Activated gamma-delta T cell (primary cell): ENCODE data around the gene FNTB.

ENCODE experiments used
- DNase-seq: peaks from one replicate; lab custom pipeline; 2025; lab: John Stamatoyannopoulos, UW
- total RNA-seq, 2 donors: gene quantifications; one replicate each; lab custom pipeline; 2026; lab: John Stamatoyannopoulos, UW

The FNTB gene
- 3.3 to 4.1 reads per million in 2 donors for total RNA-seq

GRCh38 chr14:64986648-64987437, at the start of gene FNTB:
TSS of gene FNTB (plus strand) at chr14:64986895. CDS start at chr14:64986954, 59 bp downstream.
- DNase-seq, result peak; percentile 86

GRCh38 chr14:64937171-64937820, 49.4 kb upstream of the FNTB start:
- no peak for DNase-seq

- no peak for DNase-seq
Measured at GRCh38 chr14:64937821-64938193, 48.9 kb upstream of the FNTB start.

- no peak for DNase-seq
Measured at GRCh38 chr14:64938972-64939816, 47.5 kb upstream of the FNTB start.

GRCh38 chr14:64939817-64940190, 46.9 kb upstream of the FNTB start:
- DNase-seq, result no peak

GRCh38 chr14:64940336-64940910, 46.3 kb upstream of the FNTB start:
- DNase-seq, result no peak

- DNase-seq, result no peak
Measured at GRCh38 chr14:64942531-64943111, 44.1 kb upstream of the FNTB start, which contains the start of gene GPX2. TSS of gene GPX2 (minus strand) at chr14:64942745. CDS start at chr14:64942726, 19 bp downstream.

GRCh38 chr14:64943556-64943955, 43.1 kb upstream of the FNTB start:
- no peak for DNase-seq

- DNase-seq, result no peak
Measured at GRCh38 chr14:64944041-64944440, 42.7 kb upstream of the FNTB start.

GRCh38 chr14:64944861-64945260, 41.8 kb upstream of the FNTB start:
- no peak for DNase-seq

GRCh38 chr14:64945431-64946178, 41.1 kb upstream of the FNTB start:
- no peak for DNase-seq

- no peak for DNase-seq
Measured at GRCh38 chr14:64946310-64947045, 40.2 kb upstream of the FNTB start.

- DNase-seq, result no peak
Measured at GRCh38 chr14:64947710-64948611, 38.7 kb upstream of the FNTB start.

- DNase-seq, result no peak
Measured at GRCh38 chr14:64948612-64949210, 38.0 kb upstream of the FNTB start.

GRCh38 chr14:64950889-64951288, 35.8 kb upstream of the FNTB start:
- no peak for DNase-seq

- DNase-seq, result no peak
Measured at GRCh38 chr14:64951291-64951690, 35.4 kb upstream of the FNTB start.

- no peak for DNase-seq
Measured at GRCh38 chr14:64951724-64952123, 35.0 kb upstream of the FNTB start.

- DNase-seq, result no peak
Measured at GRCh38 chr14:64952598-64953309, 33.9 kb upstream of the FNTB start.
